K562 (cell line): ENCODE measurements around the gene SLCO6A1. TPM values are rescaled to one million over a fixed set of nuclear protein-coding genes. Genes with fewer than 3 reads are reported as not detected.

ENCODE experiments used
- ATAC-seq: fragments of 200-7000 bp; cut with Tn5 transposase; 3 replicates; pipeline ENCODE4 v1.9.1; 2020; ENCODE audit warnings: moderate library complexity
- BruUV-seq: library from RNA; stranded (reverse); fragments of 400-500 nt; replicated peaks from 2 replicates; lab custom pipeline; 2021; lab: Mats Ljungman, UMichigan
- CTCF ChIA-PET: fragments of 300-600 bp; formaldehyde crosslinking; extraction: SDS; loops from one replicate; lab custom pipeline; 2021; ENCODE audit warnings: low intra/inter-chr PET ratio; lab: Yijun Ruan, JAX
- POLR2A ChIA-PET: fragments of 300-600, 350-650 bp; sonication (Branson Sonifier 250); formaldehyde crosslinking; extraction: SDS; loops from one replicate; lab custom pipeline; 2021; ENCODE audit warnings: antibody characterized with exemption, inconsistent platforms; lab: Yijun Ruan, JAX
- DNase-seq, 4 experiments: peaks; one replicate each; pipeline versions ENCODE4 v3.0.0 to v3.0.0-alpha.2; 2011 to 2018; ENCODE audit warnings: low spot score in 3 of 4, mixed read lengths in 3 of 4; ENCODE audit errors: extremely low read depth in 1 of 4
- FAIRE-seq: peaks from 2 replicates; lab custom pipeline; 2011; peaks lifted over from hg19 to GRCh38; lab: Jason Lieb, UNC
- H2AFZ ChIP-seq: 2 replicates; pipeline ENCODE4 v1.6.0; 2011; ENCODE audit warnings: low read depth, low read length, control low read depth, inconsistent platforms
- H3K27ac ChIP-seq: fragments of 200-600 bp; 3 replicates; pipeline ENCODE4 v1.8.0; 2011; ENCODE audit warnings: low read depth, mild to moderate bottlenecking, control low read depth, inconsistent platforms, low read length, moderate library complexity, mixed read lengths; ENCODE audit errors: extremely low read depth
- H3K27me3 ChIP-seq, 2 experiments: fragments of 300-600 bp in 1 of 2; 2 replicates in 1 of 2; 3 replicates in 1 of 2; pipeline versions ENCODE4 v1.6.0 to v1.8.0; 2011; ENCODE audit warnings: inconsistent platforms in 2 of 2, low read length in 2 of 2, mild to moderate bottlenecking in 1 of 2, mixed read lengths in 1 of 2, moderate library complexity in 1 of 2; ENCODE audit not compliant: control insufficient read depth in 2 of 2, insufficient read depth in 2 of 2
- H3K36me3 ChIP-seq: fragments of 300-600 bp; 3 replicates; pipeline ENCODE4 v1.8.0; 2011; ENCODE audit warnings: mild to moderate bottlenecking, low read length, inconsistent platforms; ENCODE audit not compliant: control insufficient read depth, insufficient read depth
- H3K4me1 ChIP-seq, 2 experiments: fragments of 200-600 bp in 1 of 2; replicated peaks in 1 of 2; 2 replicates in 1 of 2; 3 replicates in 1 of 2; pipeline versions ENCODE4 v1.5.1 to v1.8.0; 2011; ENCODE audit warnings: inconsistent platforms in 2 of 2, low read length in 2 of 2, mild to moderate bottlenecking in 1 of 2, mixed read lengths in 1 of 2, moderate library complexity in 1 of 2; ENCODE audit not compliant: control insufficient read depth in 2 of 2, insufficient read depth in 2 of 2
- H3K4me2 ChIP-seq: 2 replicates; pipeline ENCODE4 v1.6.1; 2011; ENCODE audit warnings: low read length, control low read depth, inconsistent platforms, mixed read lengths; ENCODE audit not compliant: insufficient read depth
- H3K4me3 ChIP-seq: fragments of 200-600 bp; sonication (generic), shearing (Covaris generic); 2 replicates; pipeline ENCODE4 v1.5.1; 2016; ENCODE audit warnings: control low read depth, inconsistent platforms
- H3K79me2 ChIP-seq: fragments of 200-600 bp; 3 replicates; pipeline ENCODE4 v1.8.0; 2011; ENCODE audit warnings: low read length, inconsistent platforms; ENCODE audit not compliant: control insufficient read depth, insufficient read depth
- H3K9ac ChIP-seq, 2 experiments: 2 replicates each; pipeline versions ENCODE4 v1.6.0 to v1.6.1; 2011; ENCODE audit warnings: low read depth in 2 of 2, low read length in 2 of 2, control low read depth in 1 of 2, inconsistent platforms in 1 of 2, mild to moderate bottlenecking in 1 of 2, mixed read lengths in 1 of 2; ENCODE audit not compliant: insufficient read depth in 1 of 2
- H3K9me1 ChIP-seq: one replicate; pipeline ENCODE4 v1.6.0; 2011; ENCODE audit warnings: inconsistent platforms, mild to moderate bottlenecking, low read length, moderate library complexity; ENCODE audit not compliant: control insufficient read depth, insufficient read depth
- H3K9me3 ChIP-seq: replicated peaks from 2 replicates; pipeline ENCODE4 v1.5.1; 2011; ENCODE audit warnings: low read depth, low read length, inconsistent platforms; ENCODE audit not compliant: control insufficient read depth, insufficient read depth
- H4K20me1 ChIP-seq: replicated peaks from 2 replicates; pipeline ENCODE4 v1.6.1; 2011; ENCODE audit warnings: low read length, inconsistent platforms, mixed read lengths; ENCODE audit not compliant: control insufficient read depth, insufficient read depth
- BCLAF1 ChIP-seq, 2 experiments: fragments of 450-650 bp in 1 of 2; IDR thresholded peaks; 2 replicates each; pipeline ENCODE4 v1.6.1; 2011 to 2017; ENCODE audit warnings: low read depth in 2 of 2, antibody characterized with exemption in 1 of 2, borderline replicate concordance in 1 of 2, low read length in 1 of 2, mild to moderate bottlenecking in 1 of 2, mixed read lengths in 1 of 2; ENCODE audit not compliant: control insufficient read depth in 1 of 2
- CBFA2T2 ChIP-seq: fragments of 450-650 bp; conservative IDR thresholded peaks from 2 replicates; pipeline ENCODE4 v1.6.1; 2017; ENCODE audit warnings: mild to moderate bottlenecking
- CREBBP ChIP-seq: IDR thresholded peaks from one replicate; pipeline ENCODE4 v1.6.1; 2012; ENCODE audit warnings: low read depth, mild to moderate bottlenecking, control low read depth, inconsistent platforms, low read length
- DACH1 ChIP-seq: fragments of 450-650 bp; IDR thresholded peaks from 2 replicates; pipeline ENCODE4 v1.6.1; 2018; ENCODE audit not compliant: partially characterized antibody
- E2F6 ChIP-seq, 2 experiments: IDR thresholded peaks; 2 replicates each; pipeline ENCODE4 v1.6.1; 2011; ENCODE audit warnings: borderline replicate concordance in 1 of 2, control low read depth in 1 of 2, low read depth in 1 of 2, low read length in 1 of 2, mild to moderate bottlenecking in 1 of 2, mixed read lengths in 1 of 2, moderate library complexity in 1 of 2; ENCODE audit not compliant: insufficient read depth in 1 of 2, insufficient read length in 1 of 2, poor library complexity in 1 of 2, severe bottlenecking in 1 of 2; ENCODE audit errors: extremely low read depth in 1 of 2
- GATAD2B ChIP-seq: fragments of 450-650 bp; IDR thresholded peaks from 2 replicates; pipeline ENCODE4 v1.6.1; 2017; ENCODE audit warnings: mild to moderate bottlenecking, borderline replicate concordance
- HSF4 ChIP-seq: fragments of 250-450 bp; sonication (Bioruptor Pico); IDR thresholded peaks from 2 replicates; pipeline ENCODE4 v2.1.2; 2022; ENCODE audit warnings: mild to moderate bottlenecking, moderate library complexity, borderline replicate concordance
- MXD1 ChIP-seq: fragments of 250-450 bp; sonication (Bioruptor Pico); IDR thresholded peaks from 2 replicates; pipeline ENCODE4 v1.8.0; 2021; ENCODE audit warnings: borderline replicate concordance, mild to moderate bottlenecking, moderate library complexity; ENCODE audit not compliant: poor library complexity, severe bottlenecking
- NFATC3 ChIP-seq: fragments of 450-650 bp; IDR thresholded peaks from 2 replicates; pipeline ENCODE4 v1.6.1; 2017; ENCODE audit warnings: mild to moderate bottlenecking
- NR3C1 ChIP-seq: sonication (generic); formaldehyde crosslinking; IDR thresholded peaks from 2 replicates; pipeline ENCODE4 v1.8.1; 2022; ENCODE audit warnings: missing genetic modification reagents
- OTX1 ChIP-seq: fragments of 450-650 bp; formaldehyde crosslinking; IDR thresholded peaks from 2 replicates; pipeline ENCODE4 v1.4.0; 2022; ENCODE audit warnings: mild to moderate bottlenecking
- PKNOX1 ChIP-seq: fragments of 450-650 bp; IDR thresholded peaks from 2 replicates; pipeline ENCODE4 v1.6.1; 2016
- PTBP1 ChIP-seq: fragments of 200-400 bp; formaldehyde crosslinking; IDR thresholded peaks from 2 replicates; pipeline ENCODE4 v1.6.1; 2017; ENCODE audit warnings: low read depth, low read length
- RBFOX2 ChIP-seq: fragments of 200-400 bp; formaldehyde crosslinking; IDR thresholded peaks from 2 replicates; pipeline ENCODE4 v1.6.1; 2017; ENCODE audit warnings: low read depth, mild to moderate bottlenecking, low read length, moderate library complexity
- RCOR1 ChIP-seq, 2 experiments: IDR thresholded peaks; 2 replicates each; pipeline ENCODE4 v1.6.1; 2012; ENCODE audit warnings: low read depth in 2 of 2, low read length in 2 of 2, borderline replicate concordance in 1 of 2, improper control_type of control experiment in 1 of 2
- TAF9B ChIP-seq: fragments of 450-650 bp; IDR thresholded peaks from 2 replicates; pipeline ENCODE4 v1.6.1; 2018; ENCODE audit warnings: mild to moderate bottlenecking; ENCODE audit not compliant: partially characterized antibody
- TEAD2 ChIP-seq: fragments of 450-650 bp; IDR thresholded peaks from 2 replicates; pipeline ENCODE4 v1.6.1; 2016; ENCODE audit warnings: missing genetic modification characterization, control low read depth, missing compliant biosample characterization
- ZBTB1 ChIP-seq: sonication (generic); formaldehyde crosslinking; IDR thresholded peaks from 2 replicates; pipeline ENCODE4 v1.8.1; 2023; ENCODE audit warnings: missing genetic modification reagents, low read depth, mild to moderate bottlenecking, borderline replicate concordance
- WGBS: fragments of 100-300 bp; shearing (Covaris generic); methylation state at CpG from one replicate; pipeline ENCODE4 v1.1.6; 2016; ENCODE audit warnings: low coverage, mixed read lengths; ENCODE audit not compliant: insufficient coverage; ENCODE audit errors: missing lambda C conversion rate; 5-methylcytosine and 5-hydroxymethylcytosine counted together
- in situ Hi-C: fragments of 300-500 bp; cut with MboI; formaldehyde crosslinking; loops from 4 replicates; pipeline ENCODE4 v1.15.0; 2018; ENCODE audit warnings: inconsistent platforms, mixed read lengths
- intact Hi-C: fragments of 100-400 bp; cut with micrococcal nuclease; formaldehyde crosslinking; loops from 2 replicates; pipeline ENCODE4 v1.14.2; 2022
- polyA plus RNA-seq, 8 experiments: library from polyadenylated mRNA; depleted of rRNA in 4 of 8; stranded (reverse) in 5 of 8; unstranded in 3 of 8; fragments of >200 nt; fragmentation: Nextera tagmentation in 2 of 8; fragmentation: Illumina TruSeq in 1 of 8; extraction: Ambion mirVana in 2 of 8; extraction: Trizol in 1 of 8; gene quantifications; 2 replicates each; pipeline versions ENCODE4 v1.2.1 to v1.2.3, GENCODE V29; 2011 to 2014; ENCODE audit warnings: inconsistent platforms in 1 of 8, missing spikeins in 1 of 8
- total RNA-seq, 7 experiments: library from RNA; depleted of rRNA in 6 of 7; stranded (reverse); fragments of >200 nt in 6 of 7; fragmentation: Illumina TruSeq in 2 of 7; extraction: Trizol in 2 of 7; gene quantifications; 2 replicates each; pipeline versions ENCODE4 v1.2.1 to v1.2.3, GENCODE V29; 2011 to 2021; ENCODE audit warnings: low replicate concordance in 1 of 7

Gene SLCO6A1
- total and polyA plus RNA-seq, 9 of the 15 experiments (the other 6 are each of a cell fraction or from before 2014, with no cell fraction given): 0.04 to 0.20 (median 0.11) TPM; not detected in 6

- Histone ChIP-seq H3K36me3 (no peaks in the 10 kb centered on the region), H3K9me3 (peaks cover 1% of the 10 kb centered on the region; the same call in 1 of the 2 replicates), H2AFZ (no peak overlapping the region), H3K4me1 (no peaks in the 10 kb centered on the region), H3K79me2 (no peaks in the 10 kb centered on the region), H3K4me3 (no peak overlapping the region), H3K27ac (no peak overlapping the region), H3K9me1 (no peaks in the 10 kb centered on the region), H4K20me1 (no peaks in the 10 kb centered on the region), H3K9ac (no peak overlapping the region), H3K4me2 (no peak overlapping the region), H3K27me3 (no peaks in the 10 kb centered on the region)
- 0% methylated on average over 1 of the region's 1 CpG for WGBS
- no TSS peak for BruUV-seq
- DNase-seq (no peak), ATAC-seq (no peak), FAIRE-seq (no peak)
- intact Hi-C loops (no loop called here), in situ Hi-C loops (no loop called here)
- ChIA-PET POLR2A (no interaction called here), CTCF (no interaction called here)
- no peak for TF ChIP-seq GATAD2B
- no peak for TF ChIP-seq NR3C1 (CRISPR knock-in tag)
- no peak for TF ChIP-seq NFATC3
- no peak for TF ChIP-seq MXD1
- no peak for TF ChIP-seq CBFA2T2
- no peak for TF ChIP-seq OTX1 (CRISPR knock-in tag)
- TF ChIP-seq ZBTB1 (CRISPR knock-in tag): no peak
- TF ChIP-seq DACH1: no peak
- TF ChIP-seq RBFOX2: no peak
- TF ChIP-seq HSF4: no peak
- no peak for TF ChIP-seq BCLAF1 (IDR thresholded peaks at IDR 0.05; ENCODE audit: borderline replicate concordance in 1 of 2, control insufficient read depth in 1 of 2, low read depth in 2 of 2, low read length in 1 of 2)
- no peak for TF ChIP-seq PTBP1
- TF ChIP-seq TAF9B: no peak
- no peak for TF ChIP-seq RCOR1 (IDR thresholded peaks at IDR 0.05; ENCODE audit: borderline replicate concordance in 1 of 2, low read depth in 2 of 2, low read length in 2 of 2)
- TF ChIP-seq TEAD2 (tag): no peak
- no peak for TF ChIP-seq PKNOX1
- no peak for TF ChIP-seq E2F6 (IDR thresholded peaks at IDR 0.05; ENCODE audit: borderline replicate concordance in 1 of 2, extremely low read depth in 1 of 2, insufficient read depth in 1 of 2, insufficient read length in 1 of 2, low read depth in 1 of 2, low read length in 1 of 2, poor library complexity in 1 of 2, severe bottlenecking in 1 of 2)
- no peak for TF ChIP-seq CREBBP
These were observed 113.4 kb downstream of the SLCO6A1 start for GRCh38 chr5:102385365-102385764.
